ENCODE measurements around the gene STARD7. TPM values are rescaled to one million over a fixed set of nuclear protein-coding genes. Genes with fewer than 3 reads are reported as not detected.

STARD7 gene
- total and polyA plus RNA-seq, 7 donors = 39.6 to 88.5 (median 69.5) TPM

DNA sequence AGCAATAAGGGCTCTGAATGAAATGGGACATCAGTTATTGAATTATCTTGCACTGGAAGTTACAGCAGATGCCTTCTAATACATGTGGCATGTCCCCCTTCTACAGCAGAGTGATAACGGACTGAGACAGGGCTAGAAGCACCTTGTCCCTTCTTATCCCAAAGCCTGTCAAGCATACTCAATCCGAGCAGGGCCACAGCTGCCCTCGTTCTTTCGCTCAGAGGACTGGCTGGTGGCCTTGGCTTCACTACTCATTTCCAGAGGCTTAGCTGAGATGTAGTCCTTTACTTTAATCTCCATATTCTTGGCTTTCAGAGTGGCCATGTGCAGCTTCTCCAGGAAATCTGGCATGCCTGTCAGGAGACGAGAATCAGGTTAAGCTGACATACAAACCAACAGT is 22.1 kb downstream of the STARD7 start:
- Histone ChIP-seq H3K27me3 (no peaks in the 10 kb centered on the region), H3K36me3 (peaks cover 12 to 78% (median 48%) of the 10 kb centered on the region in 4 donors), H3K4me1 (no peaks in the 10 kb centered on the region), H3K27ac (no peak overlapping the region), H3K4me3 (no peak overlapping the region), H3K9me3 (no peaks in the 10 kb centered on the region)
- intact Hi-C loops (cut with DNase I) = no loop called here
- DNase-seq = no peak
- TF ChIP-seq, protein P1, sequence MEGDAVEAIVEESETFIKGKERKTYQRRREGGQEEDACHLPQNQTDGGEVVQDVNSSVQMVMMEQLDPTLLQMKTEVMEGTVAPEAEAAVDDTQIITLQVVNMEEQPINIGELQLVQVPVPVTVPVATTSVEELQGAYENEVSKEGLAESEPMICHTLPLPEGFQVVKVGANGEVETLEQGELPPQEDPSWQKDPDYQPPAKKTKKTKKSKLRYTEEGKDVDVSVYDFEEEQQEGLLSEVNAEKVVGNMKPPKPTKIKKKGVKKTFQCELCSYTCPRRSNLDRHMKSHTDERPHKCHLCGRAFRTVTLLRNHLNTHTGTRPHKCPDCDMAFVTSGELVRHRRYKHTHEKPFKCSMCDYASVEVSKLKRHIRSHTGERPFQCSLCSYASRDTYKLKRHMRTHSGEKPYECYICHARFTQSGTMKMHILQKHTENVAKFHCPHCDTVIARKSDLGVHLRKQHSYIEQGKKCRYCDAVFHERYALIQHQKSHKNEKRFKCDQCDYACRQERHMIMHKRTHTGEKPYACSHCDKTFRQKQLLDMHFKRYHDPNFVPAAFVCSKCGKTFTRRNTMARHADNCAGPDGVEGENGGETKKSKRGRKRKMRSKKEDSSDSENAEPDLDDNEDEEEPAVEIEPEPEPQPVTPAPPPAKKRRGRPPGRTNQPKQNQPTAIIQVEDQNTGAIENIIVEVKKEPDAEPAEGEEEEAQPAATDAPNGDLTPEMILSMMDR (IDR thresholded peaks at IDR 0.05) = no peak
- TF ChIP-seq POLR2A (IDR thresholded peaks at IDR 0.05) (no peak), POLR2AphosphoS5 (IDR thresholded peaks at IDR 0.05) (no peak), EP300 (IDR thresholded peaks at IDR 0.05) (no peak)
- WGBS, 2 donors = 90 to 91% methylated on average over 5 of the region's 5 CpGs

DNA sequence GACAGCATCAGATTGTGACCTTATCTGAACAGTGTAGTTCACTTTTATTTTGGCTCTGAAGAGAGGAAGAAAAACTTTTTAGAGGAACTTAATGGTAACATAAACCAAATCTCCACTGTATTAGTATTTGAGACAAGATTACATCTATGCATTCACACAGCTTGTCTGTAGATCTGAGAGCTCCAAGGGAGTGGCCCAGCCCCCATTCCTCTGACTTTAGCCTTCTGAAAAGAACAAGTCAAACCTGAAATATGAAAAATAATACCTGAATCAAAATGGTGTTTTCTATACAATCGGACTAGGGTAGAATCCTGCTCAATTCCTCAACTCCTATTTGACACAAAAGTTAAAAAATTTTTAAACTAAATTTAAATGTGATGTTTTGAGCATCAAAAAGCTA is 23.1 kb downstream of the STARD7 start:
- H3K27me3 ChIP-seq = no peaks in the 10 kb centered on the region
- TF ChIP-seq POLR2A (IDR thresholded peaks at IDR 0.05) = no peak
- intact Hi-C loops (cut with DNase I) = no loop called here
- DNase-seq = no peak
- no peak overlapping the region for H3K27ac ChIP-seq
- WGBS, 2 donors = 87 to 95% methylated on average over 1 of the region's 1 CpG
- no peak overlapping the region for H3K4me3 ChIP-seq
- H3K36me3 ChIP-seq = peaks cover 9 to 67% (median 39%) of the 10 kb centered on the region in 4 donors
- no peaks in the 10 kb centered on the region for H3K9me3 ChIP-seq
- no peaks in the 10 kb centered on the region for H3K4me1 ChIP-seq

DNA sequence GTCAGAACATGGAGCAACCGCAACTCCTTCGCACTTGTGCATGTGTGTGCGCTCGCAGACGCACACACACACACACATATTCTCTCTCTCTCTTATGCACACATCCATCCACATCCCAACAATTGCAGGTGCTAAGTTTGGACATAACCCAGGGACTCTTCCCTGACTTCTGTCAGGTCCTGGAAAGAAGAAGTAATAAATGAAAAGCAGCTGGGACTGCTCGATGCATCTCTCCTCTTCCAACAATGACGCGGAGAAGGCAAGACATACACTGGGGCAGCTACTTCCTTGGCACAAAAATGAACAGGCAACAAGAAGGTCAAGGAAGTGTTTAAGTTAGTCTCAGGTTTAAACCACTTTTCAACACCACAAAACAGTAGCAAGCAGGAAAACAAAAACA is 23.6 kb downstream of the STARD7 start:
- no peak for DNase-seq
- TF ChIP-seq POLR2A (IDR thresholded peaks at IDR 0.05) = no peak
- TF ChIP-seq, protein P1 (IDR thresholded peaks at IDR 0.05) = no peak
- intact Hi-C loops (cut with DNase I) = no loop called here
- 87 to 91% methylated on average over 8 of the region's 8 CpGs for WGBS, 2 donors
- Histone ChIP-seq H3K36me3 (peaks cover 9 to 62% (median 35%) of the 10 kb centered on the region in 4 donors), H3K9me3 (no peaks in the 10 kb centered on the region), H3K27ac (no peak overlapping the region), H3K27me3 (no peaks in the 10 kb centered on the region), H3K4me3 (no peak overlapping the region), H3K4me1 (no peaks in the 10 kb centered on the region)

DNA sequence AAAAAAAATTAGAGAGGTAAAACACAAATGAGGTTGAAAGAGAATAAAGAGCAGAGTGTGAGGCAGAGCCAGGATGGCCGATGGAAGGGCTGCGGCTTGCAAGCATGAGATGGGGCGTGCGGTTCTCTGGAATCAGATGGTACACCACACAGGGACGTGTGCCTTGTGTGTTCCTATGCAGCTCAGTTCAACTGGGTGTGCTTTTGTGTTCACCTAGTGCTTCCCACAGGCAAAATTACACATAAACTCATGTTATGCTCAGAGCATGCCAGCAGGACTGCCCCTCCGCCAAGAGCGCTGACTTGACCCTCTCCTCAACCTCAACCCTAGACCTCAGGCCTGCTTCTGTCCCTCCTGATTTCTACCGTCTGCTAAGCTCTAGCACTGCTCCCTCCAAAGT is 24.4 kb downstream of the STARD7 start:
- Histone ChIP-seq H3K27ac (no peak overlapping the region), H3K4me1 (no peaks in the 10 kb centered on the region), H3K4me3 (no peak overlapping the region), H3K27me3 (no peaks in the 10 kb centered on the region), H3K36me3 (peaks cover 9 to 54% (median 33%) of the 10 kb centered on the region in 4 donors), H3K9me3 (no peaks in the 10 kb centered on the region)
- DNase-seq = no peak
- intact Hi-C loops (cut with DNase I) = no loop called here
- WGBS, 2 donors = 91 to 93% methylated on average over 8 of the region's 8 CpGs
- TF ChIP-seq POLR2AphosphoS5 (IDR thresholded peaks at IDR 0.05) = no peak
- no peak for TF ChIP-seq POLR2A (IDR thresholded peaks at IDR 0.05)
- TF ChIP-seq EP300 (IDR thresholded peaks at IDR 0.05) = no peak
- TF ChIP-seq, protein P1 (IDR thresholded peaks at IDR 0.05) = no peak

DNA sequence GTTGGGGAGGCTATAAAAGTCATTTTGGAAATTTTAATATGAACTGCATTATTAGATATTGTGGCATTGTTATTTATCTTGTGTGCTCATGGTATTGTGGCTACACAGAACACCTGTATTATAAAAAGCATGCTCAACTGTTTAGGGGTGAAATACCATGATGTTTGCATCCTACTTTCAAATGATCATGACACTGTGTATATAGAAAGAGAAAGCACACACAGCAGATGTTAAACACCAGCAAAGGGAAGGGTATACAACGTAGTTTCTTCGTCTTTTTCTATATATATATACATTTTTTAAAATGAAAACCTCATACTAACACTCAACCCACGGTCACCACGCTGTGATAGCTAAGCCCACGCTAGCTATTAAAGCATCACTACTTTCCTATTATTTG is 27.1 kb downstream of the STARD7 start:
- no peak for DNase-seq
- WGBS, 2 donors = 65 to 70% methylated on average over 5 of the region's 5 CpGs
- intact Hi-C loops (cut with DNase I) = no loop called here
- Histone ChIP-seq H3K36me3 (peaks cover 5 to 30% (median 22%) of the 10 kb centered on the region in 4 donors), H3K4me3 (no peak overlapping the region), H3K9me3 (no peaks in the 10 kb centered on the region), H3K27ac (no peak overlapping the region), H3K27me3 (no peaks in the 10 kb centered on the region), H3K4me1 (no peaks in the 10 kb centered on the region)
- no peak for TF ChIP-seq POLR2AphosphoS5 (IDR thresholded peaks at IDR 0.05)
- no peak for TF ChIP-seq POLR2A (IDR thresholded peaks at IDR 0.05)
- TF ChIP-seq, protein P1 (IDR thresholded peaks at IDR 0.05) = no peak
- TF ChIP-seq EP300 (IDR thresholded peaks at IDR 0.05) = no peak

Measured in sigmoid colon (tissue), 7 donors.